Fibroblast of the aortic adventitia (primary cell): ENCODE results near the gene PRR29. TPM values are rescaled to one million over a fixed set of nuclear protein-coding genes. Genes with fewer than 3 reads are reported as not detected.

Experiments
- DNase-seq: peaks from one replicate; pipeline ENCODE4 v3.0.0-alpha.2; 2010; ENCODE audit warnings: low read depth
- H3K4me3 ChIP-seq: 2 replicates; pipeline ENCODE4 v1.5.1; 2011; ENCODE audit warnings: low read depth, mild to moderate bottlenecking, control low read depth, low read length, moderate library complexity
- CTCF ChIP-seq: IDR thresholded peaks from 2 replicates; pipeline ENCODE4 v1.5.1; 2011; ENCODE audit warnings: mild to moderate bottlenecking, low read length, control low read depth, inconsistent platforms; ENCODE audit not compliant: insufficient read depth
- total RNA-seq: library from RNA; depleted of rRNA; stranded (reverse); fragments of >200 nt; gene quantifications from 2 replicates; pipeline ENCODE4 v1.2.3, GENCODE V29; 2012; ENCODE audit warnings: low replicate concordance

PRR29 gene
- total RNA-seq, 1 donor: 0.99 TPM

- no peak for TF ChIP-seq CTCF
- DNase-seq: no peak
- no peak overlapping the region for H3K4me3 ChIP-seq
These were observed 39.0 kb downstream of the PRR29 start for GRCh38 chr17:64037180-64037579.

- no peak overlapping the region for H3K4me3 ChIP-seq
- DNase-seq: no peak
- TF ChIP-seq CTCF: no peak
These were observed 39.7 kb downstream of the PRR29 start for GRCh38 chr17:64037802-64038201.

- no peak for DNase-seq
- no peak overlapping the region for H3K4me3 ChIP-seq
- no peak for TF ChIP-seq CTCF
These were observed 40.4 kb downstream of the PRR29 start for GRCh38 chr17:64038331-64039105.

GRCh38 chr17:64039106-64039400, 40.9 kb downstream of the PRR29 start:
- no peak overlapping the region for H3K4me3 ChIP-seq
- no peak for TF ChIP-seq CTCF
- no peak for DNase-seq

GRCh38 chr17:64040206-64040605, 42.1 kb downstream of the PRR29 start:
- no peak overlapping the region for H3K4me3 ChIP-seq
- DNase-seq: no peak
- no peak for TF ChIP-seq CTCF

GRCh38 chr17:64041912-64042311, 43.8 kb downstream of the PRR29 start:
- no peak for TF ChIP-seq CTCF
- H3K4me3 ChIP-seq: no peak overlapping the region
- DNase-seq: no peak
